Stimulated activated CD4-positive, alpha-beta T cell treated with anti-CD3 and anti-CD28 coated beads, Interleukin-1b, Interleukin-23, amount 100 ng/mL, for 1 hour (primary cell): ENCODE measurements around the gene CD14.
"Not testable (repeated sequence)": the region's sequence is repeated elsewhere in the genome, so short reads cannot be mapped to it uniquely, and the experiment has no call there.

Experiments used
- DNase-seq, 2 donors: peaks; one replicate each; pipeline ENCODE4 v3.0.0-alpha.2; 2020; ENCODE audit warnings: low read depth in 2 of 2

Gene CD14

GRCh38 chr5:140596321-140596741 lies 36.6 kb downstream of the CD14 start:
- no peak for DNase-seq

GRCh38 chr5:140595538-140596300 lies 37.3 kb downstream of the CD14 start:
- DNase-seq = no peak

GRCh38 chr5:140594169-140594568 lies 38.8 kb downstream of the CD14 start:
- no peak for DNase-seq

GRCh38 chr5:140593070-140593469 lies 39.9 kb downstream of the CD14 start:
- DNase-seq = not testable (repeated sequence)

- no peak for DNase-seq
Measured at GRCh38 chr5:140591747-140592372, 41.1 kb downstream of the CD14 start.

GRCh38 chr5:140590861-140591260 lies 42.1 kb downstream of the CD14 start:
- no peak for DNase-seq

- DNase-seq = no peak
Measured at GRCh38 chr5:140588311-140589070, 44.5 kb downstream of the CD14 start.

GRCh38 chr5:140587495-140587894 lies 45.5 kb downstream of the CD14 start:
- no peak for DNase-seq
